Ishikawa (cell line): ENCODE results near the gene CALR.

Source experiments
- CREB1 ChIP-seq: IDR thresholded peaks from 2 replicates; pipeline ENCODE4 v1.6.1; 2012; ENCODE audit warnings: low read depth
- EGR1 ChIP-seq: IDR thresholded peaks from 2 replicates; pipeline ENCODE4 v1.6.1; 2012
- EP300 ChIP-seq: IDR thresholded peaks from 2 replicates; pipeline ENCODE4 v1.6.1; 2012; ENCODE audit warnings: borderline replicate concordance
- NFIC ChIP-seq: IDR thresholded peaks from 2 replicates; pipeline ENCODE4 v1.6.1; 2012
- YY1 ChIP-seq: IDR thresholded peaks from 2 replicates; pipeline ENCODE4 v1.6.1; 2012; ENCODE audit warnings: low read depth
- TF ChIP-seq, protein P1 (sequence below): IDR thresholded peaks from 2 replicates; pipeline ENCODE4 v1.6.1; 2012
- TF ChIP-seq, protein P2 (sequence below): IDR thresholded peaks from 2 replicates; pipeline ENCODE4 v1.6.1; 2012; ENCODE audit warnings: low read depth, mild to moderate bottlenecking

DNA sequence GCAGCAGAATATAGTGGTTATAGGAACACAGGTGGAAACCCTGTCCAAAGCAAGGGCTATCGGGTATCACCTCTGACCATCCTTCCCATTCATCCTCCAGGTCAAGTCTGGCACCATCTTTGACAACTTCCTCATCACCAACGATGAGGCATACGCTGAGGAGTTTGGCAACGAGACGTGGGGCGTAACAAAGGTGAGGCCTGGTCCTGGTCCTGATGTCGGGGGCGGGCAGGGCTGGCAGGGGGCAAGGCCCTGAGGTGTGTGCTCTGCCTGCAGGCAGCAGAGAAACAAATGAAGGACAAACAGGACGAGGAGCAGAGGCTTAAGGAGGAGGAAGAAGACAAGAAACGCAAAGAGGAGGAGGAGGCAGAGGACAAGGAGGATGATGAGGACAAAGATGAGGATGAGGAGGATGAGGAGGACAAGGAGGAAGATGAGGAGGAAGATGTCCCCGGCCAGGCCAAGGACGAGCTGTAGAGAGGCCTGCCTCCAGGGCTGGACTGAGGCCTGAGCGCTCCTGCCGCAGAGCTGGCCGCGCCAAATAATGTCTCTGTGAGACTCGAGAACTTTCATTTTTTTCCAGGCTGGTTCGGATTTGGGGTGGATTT lies 5.1 kb downstream of the CALR start:
- TF ChIP-seq EP300: no peak
- TF ChIP-seq YY1: no peak
- TF ChIP-seq, protein P1, sequence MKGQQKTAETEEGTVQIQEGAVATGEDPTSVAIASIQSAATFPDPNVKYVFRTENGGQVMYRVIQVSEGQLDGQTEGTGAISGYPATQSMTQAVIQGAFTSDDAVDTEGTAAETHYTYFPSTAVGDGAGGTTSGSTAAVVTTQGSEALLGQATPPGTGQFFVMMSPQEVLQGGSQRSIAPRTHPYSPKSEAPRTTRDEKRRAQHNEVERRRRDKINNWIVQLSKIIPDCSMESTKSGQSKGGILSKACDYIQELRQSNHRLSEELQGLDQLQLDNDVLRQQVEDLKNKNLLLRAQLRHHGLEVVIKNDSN: no peak
- no peak for TF ChIP-seq CREB1
- TF ChIP-seq EGR1: no peak
- TF ChIP-seq, protein P2, sequence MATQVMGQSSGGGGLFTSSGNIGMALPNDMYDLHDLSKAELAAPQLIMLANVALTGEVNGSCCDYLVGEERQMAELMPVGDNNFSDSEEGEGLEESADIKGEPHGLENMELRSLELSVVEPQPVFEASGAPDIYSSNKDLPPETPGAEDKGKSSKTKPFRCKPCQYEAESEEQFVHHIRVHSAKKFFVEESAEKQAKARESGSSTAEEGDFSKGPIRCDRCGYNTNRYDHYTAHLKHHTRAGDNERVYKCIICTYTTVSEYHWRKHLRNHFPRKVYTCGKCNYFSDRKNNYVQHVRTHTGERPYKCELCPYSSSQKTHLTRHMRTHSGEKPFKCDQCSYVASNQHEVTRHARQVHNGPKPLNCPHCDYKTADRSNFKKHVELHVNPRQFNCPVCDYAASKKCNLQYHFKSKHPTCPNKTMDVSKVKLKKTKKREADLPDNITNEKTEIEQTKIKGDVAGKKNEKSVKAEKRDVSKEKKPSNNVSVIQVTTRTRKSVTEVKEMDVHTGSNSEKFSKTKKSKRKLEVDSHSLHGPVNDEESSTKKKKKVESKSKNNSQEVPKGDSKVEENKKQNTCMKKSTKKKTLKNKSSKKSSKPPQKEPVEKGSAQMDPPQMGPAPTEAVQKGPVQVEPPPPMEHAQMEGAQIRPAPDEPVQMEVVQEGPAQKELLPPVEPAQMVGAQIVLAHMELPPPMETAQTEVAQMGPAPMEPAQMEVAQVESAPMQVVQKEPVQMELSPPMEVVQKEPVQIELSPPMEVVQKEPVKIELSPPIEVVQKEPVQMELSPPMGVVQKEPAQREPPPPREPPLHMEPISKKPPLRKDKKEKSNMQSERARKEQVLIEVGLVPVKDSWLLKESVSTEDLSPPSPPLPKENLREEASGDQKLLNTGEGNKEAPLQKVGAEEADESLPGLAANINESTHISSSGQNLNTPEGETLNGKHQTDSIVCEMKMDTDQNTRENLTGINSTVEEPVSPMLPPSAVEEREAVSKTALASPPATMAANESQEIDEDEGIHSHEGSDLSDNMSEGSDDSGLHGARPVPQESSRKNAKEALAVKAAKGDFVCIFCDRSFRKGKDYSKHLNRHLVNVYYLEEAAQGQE: no peak
- no peak for TF ChIP-seq NFIC
